Right lobe of liver (tissue), 4 donors: ENCODE measurements around the gene TXN2.

Experiments used
- CTCF ChIP-seq, 4 donors: fragments of 200-600 bp in 3 of 4; fragments of 450-650 bp in 1 of 4; IDR thresholded peaks; one replicate each; pipeline versions ENCODE4 v1.5.1 to v1.8.0; 2016 to 2022; ENCODE audit warnings: antibody characterized with exemption in 4 of 4, mild to moderate bottlenecking in 2 of 4
- POLR2A ChIP-seq: fragments of 450-650 bp; IDR thresholded peaks from one replicate; pipeline ENCODE4 v1.6.1; 2017; ENCODE audit warnings: antibody characterized with exemption, mild to moderate bottlenecking
- donor health status: DM: no; HTN: no; CAD: no.
- donor health status: DM: no; HTN: no; CAD: no.
- donor health status: DM: no; HTN: yes; CAD: no.

- TF ChIP-seq CTCF (IDR thresholded peaks at IDR 0.05): no peak
- no peak for TF ChIP-seq POLR2A
These were observed 10.7 kb upstream of the TXN2 start for GRCh38 chr22:36492109-36492508.
